ENCODE data around the gene ISL2.

The ISL2 gene

DNA sequence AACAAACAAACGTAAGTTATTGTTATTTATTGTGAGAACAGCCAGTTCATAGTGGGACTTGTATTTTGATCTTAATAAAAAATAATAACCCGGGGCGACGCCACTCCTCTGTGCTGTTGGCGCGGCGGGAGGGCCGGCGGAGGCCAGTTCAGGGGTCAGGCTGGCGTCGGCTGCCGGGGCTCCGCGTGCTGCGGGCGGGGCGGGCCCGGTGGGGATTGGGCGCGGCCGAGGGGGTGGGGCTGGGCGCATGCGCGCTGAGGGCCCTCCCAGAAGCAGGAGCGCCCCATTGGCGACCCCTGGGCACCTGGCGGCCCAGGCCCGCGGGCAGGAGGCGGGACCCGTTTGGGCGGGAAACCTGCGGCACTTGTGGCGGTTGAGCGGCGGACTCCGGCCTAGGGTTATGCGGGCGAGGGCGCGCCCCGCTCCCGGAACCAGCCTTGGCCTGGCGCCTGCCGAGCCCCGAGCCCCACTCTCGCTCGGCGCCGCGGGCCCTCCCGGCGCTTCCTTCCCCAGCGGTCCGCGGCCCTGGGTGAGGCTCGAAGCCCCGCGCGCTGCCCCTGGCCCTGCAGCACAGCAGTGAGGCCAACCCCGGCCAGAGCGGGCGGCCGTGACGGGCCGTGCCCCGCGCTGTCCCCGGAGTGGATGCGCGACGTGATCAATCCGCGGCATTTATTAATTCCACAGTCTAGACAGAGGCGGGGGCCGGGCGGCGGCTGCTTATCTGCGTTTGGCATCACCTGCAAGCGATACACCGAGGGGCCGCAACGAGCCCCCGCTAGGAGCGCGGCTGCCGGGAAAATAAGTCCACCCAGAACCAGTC lies 6.0 kb downstream of the ISL2 start:
- Mint-ChIP-seq H3K4me1 (peaks cover 47% of the 10 kb centered on the region), H3K27ac (no peak overlapping the region), H3K4me3 (peak overlapping the region; percentile 46), H3K9me3 (no peaks in the 10 kb centered on the region), H3K36me3 (ENCODE audit: low read depth) (no peaks in the 10 kb centered on the region), H3K27me3 (ENCODE audit: low read depth, poor library complexity) (peaks cover 97% of the 10 kb centered on the region)
- DNase-seq, result peak; percentile 52
- TF ChIP-seq, protein P1, sequence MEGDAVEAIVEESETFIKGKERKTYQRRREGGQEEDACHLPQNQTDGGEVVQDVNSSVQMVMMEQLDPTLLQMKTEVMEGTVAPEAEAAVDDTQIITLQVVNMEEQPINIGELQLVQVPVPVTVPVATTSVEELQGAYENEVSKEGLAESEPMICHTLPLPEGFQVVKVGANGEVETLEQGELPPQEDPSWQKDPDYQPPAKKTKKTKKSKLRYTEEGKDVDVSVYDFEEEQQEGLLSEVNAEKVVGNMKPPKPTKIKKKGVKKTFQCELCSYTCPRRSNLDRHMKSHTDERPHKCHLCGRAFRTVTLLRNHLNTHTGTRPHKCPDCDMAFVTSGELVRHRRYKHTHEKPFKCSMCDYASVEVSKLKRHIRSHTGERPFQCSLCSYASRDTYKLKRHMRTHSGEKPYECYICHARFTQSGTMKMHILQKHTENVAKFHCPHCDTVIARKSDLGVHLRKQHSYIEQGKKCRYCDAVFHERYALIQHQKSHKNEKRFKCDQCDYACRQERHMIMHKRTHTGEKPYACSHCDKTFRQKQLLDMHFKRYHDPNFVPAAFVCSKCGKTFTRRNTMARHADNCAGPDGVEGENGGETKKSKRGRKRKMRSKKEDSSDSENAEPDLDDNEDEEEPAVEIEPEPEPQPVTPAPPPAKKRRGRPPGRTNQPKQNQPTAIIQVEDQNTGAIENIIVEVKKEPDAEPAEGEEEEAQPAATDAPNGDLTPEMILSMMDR (IDR thresholded peaks at IDR 0.05), result no peak

GRCh38 chr15:76343313-76343996 lies 6.9 kb downstream of the ISL2 start:
- H3K36me3 Mint-ChIP-seq (ENCODE audit: low read depth), result no peaks in the 10 kb centered on the region
- TF ChIP-seq, protein P1 (IDR thresholded peaks at IDR 0.05), result no peak
- no peak overlapping the region for H3K4me3 Mint-ChIP-seq
- no peak overlapping the region for H3K27ac Mint-ChIP-seq
- no peaks in the 10 kb centered on the region for H3K9me3 Mint-ChIP-seq
- H3K4me1 Mint-ChIP-seq, result peaks cover 48% of the 10 kb centered on the region
- peaks cover 97% of the 10 kb centered on the region for H3K27me3 Mint-ChIP-seq (ENCODE audit: low read depth, poor library complexity)
- no peak for DNase-seq

DNA sequence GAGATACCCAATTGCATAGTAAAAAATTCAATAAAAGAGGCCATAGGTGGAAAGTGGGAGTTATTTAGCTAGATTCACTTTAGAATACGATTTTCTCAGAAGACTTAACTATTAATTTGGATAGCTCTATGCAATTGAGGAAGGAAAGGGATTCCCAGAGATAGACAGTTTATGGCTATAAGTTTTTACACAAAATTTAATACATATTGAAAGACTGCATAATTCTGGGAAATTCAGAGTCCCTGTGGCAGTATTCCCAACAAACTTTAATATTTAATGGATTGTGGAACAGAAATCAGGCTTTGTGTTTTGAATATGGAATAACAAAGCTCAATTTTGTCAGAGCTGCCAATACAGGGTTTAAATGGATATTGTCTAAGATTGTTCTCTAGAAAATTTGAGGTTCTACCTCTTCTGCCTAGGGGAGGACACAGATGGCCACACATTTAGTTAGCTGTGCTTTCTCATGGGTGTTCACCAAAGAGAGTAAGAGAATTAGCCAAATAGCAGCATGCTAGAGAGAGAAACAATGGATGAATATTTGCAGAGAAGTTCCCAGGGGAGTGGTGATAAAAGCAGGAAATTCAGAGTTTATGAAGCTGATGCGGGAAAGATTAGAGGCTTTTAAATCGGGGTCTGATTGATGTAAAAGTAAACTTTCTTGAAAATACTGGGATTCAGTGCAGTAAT lies 8.5 kb downstream of the ISL2 start:
- H3K27me3 Mint-ChIP-seq (ENCODE audit: low read depth, poor library complexity), result peaks cover 97% of the 10 kb centered on the region
- TF ChIP-seq, protein P1 (IDR thresholded peaks at IDR 0.05), result no peak
- H3K9me3 Mint-ChIP-seq, result no peaks in the 10 kb centered on the region
- H3K36me3 Mint-ChIP-seq (ENCODE audit: low read depth), result no peaks in the 10 kb centered on the region
- no peak for DNase-seq
- no peak overlapping the region for H3K27ac Mint-ChIP-seq
- H3K4me3 Mint-ChIP-seq, result peak overlapping the region; percentile 56
- peaks cover 38% of the 10 kb centered on the region for H3K4me1 Mint-ChIP-seq

- TF ChIP-seq, protein P1 (IDR thresholded peaks at IDR 0.05), result no peak
- Mint-ChIP-seq H3K4me1 (peaks cover 34% of the 10 kb centered on the region), H3K36me3 (ENCODE audit: low read depth) (no peaks in the 10 kb centered on the region), H3K27me3 (ENCODE audit: low read depth, poor library complexity) (peaks cover 97% of the 10 kb centered on the region), H3K9me3 (no peaks in the 10 kb centered on the region), H3K27ac (no peak overlapping the region), H3K4me3 (peak overlapping the region; percentile 56)
- DNase-seq, result no peak
Measured at GRCh38 chr15:76345583-76345879, 9.0 kb downstream of the ISL2 start.

- Mint-ChIP-seq H3K27me3 (ENCODE audit: low read depth, poor library complexity) (peaks cover 97% of the 10 kb centered on the region), H3K36me3 (ENCODE audit: low read depth) (no peaks in the 10 kb centered on the region), H3K9me3 (no peaks in the 10 kb centered on the region), H3K4me3 (peak overlapping the region; percentile 56), H3K27ac (no peak overlapping the region), H3K4me1 (peaks cover 29% of the 10 kb centered on the region)
- TF ChIP-seq, protein P1 (IDR thresholded peaks at IDR 0.05), result no peak
- no peak for DNase-seq
Measured at GRCh38 chr15:76345880-76346668, 9.5 kb downstream of the ISL2 start.
